ENCODE results near the gene RAB8A. TPM values are rescaled to one million over a fixed set of nuclear protein-coding genes. Genes with fewer than 3 reads are reported as not detected.

Gene RAB8A
- 10 to 100 TPM; 14.2 to 29.9 TPM for total RNA-seq

- TF ChIP-seq, protein P1, sequence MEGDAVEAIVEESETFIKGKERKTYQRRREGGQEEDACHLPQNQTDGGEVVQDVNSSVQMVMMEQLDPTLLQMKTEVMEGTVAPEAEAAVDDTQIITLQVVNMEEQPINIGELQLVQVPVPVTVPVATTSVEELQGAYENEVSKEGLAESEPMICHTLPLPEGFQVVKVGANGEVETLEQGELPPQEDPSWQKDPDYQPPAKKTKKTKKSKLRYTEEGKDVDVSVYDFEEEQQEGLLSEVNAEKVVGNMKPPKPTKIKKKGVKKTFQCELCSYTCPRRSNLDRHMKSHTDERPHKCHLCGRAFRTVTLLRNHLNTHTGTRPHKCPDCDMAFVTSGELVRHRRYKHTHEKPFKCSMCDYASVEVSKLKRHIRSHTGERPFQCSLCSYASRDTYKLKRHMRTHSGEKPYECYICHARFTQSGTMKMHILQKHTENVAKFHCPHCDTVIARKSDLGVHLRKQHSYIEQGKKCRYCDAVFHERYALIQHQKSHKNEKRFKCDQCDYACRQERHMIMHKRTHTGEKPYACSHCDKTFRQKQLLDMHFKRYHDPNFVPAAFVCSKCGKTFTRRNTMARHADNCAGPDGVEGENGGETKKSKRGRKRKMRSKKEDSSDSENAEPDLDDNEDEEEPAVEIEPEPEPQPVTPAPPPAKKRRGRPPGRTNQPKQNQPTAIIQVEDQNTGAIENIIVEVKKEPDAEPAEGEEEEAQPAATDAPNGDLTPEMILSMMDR (IDR thresholded peaks at IDR 0.05), result peak; percentile 91 to 97
- H3K36me3 ChIP-seq, result peaks cover 4% of the 10 kb centered on the region
- H3K27me3 ChIP-seq, result no peaks in the 10 kb centered on the region
- no peaks in the 10 kb centered on the region for H3K9me3 ChIP-seq
- DNase-seq (ENCODE audit: low spot score), result peak; percentile 99
- H3K27ac ChIP-seq, result peak within 1 kb of the TSS; percentile 93 to 95
- peaks cover 0 to 42% of the 10 kb centered on the region in 2 donors for H3K4me1 ChIP-seq
- H3K4me3 ChIP-seq, result peak within 1 kb of the TSS; percentile 96 to 97
These were observed at the start of gene RAB8A for GRCh38 chr19:16111160-16111908. RAB8A (plus strand) TSS chr19:16111889; CDS start chr19:16111902, 13 bp downstream.

- DNase-seq (ENCODE audit: low spot score), result no peak
These were observed 49.7 kb upstream of the RAB8A start for GRCh38 chr19:16061943-16062342.

GRCh38 chr19:16062789-16063188 lies 48.9 kb upstream of the RAB8A start:
- H3K4me3 ChIP-seq, result no peak overlapping the region
- no peaks in the 10 kb centered on the region for H3K36me3 ChIP-seq
- no peak overlapping the region for H3K27ac ChIP-seq
- H3K9me3 ChIP-seq, result peaks cover 0 to 11% of the 10 kb centered on the region in 2 donors
- TF ChIP-seq, protein P1 (IDR thresholded peaks at IDR 0.05), result peak; percentile 67 to 80
- no peak for DNase-seq (ENCODE audit: low spot score)
- H3K27me3 ChIP-seq, result no peaks in the 10 kb centered on the region
- H3K4me1 ChIP-seq, result peaks cover 0 to 5% of the 10 kb centered on the region in 2 donors

More at GRCh38 chr19:16061943-16062342, 49.7 kb upstream of the RAB8A start:
- H3K4me1 ChIP-seq, result no peaks in the 10 kb centered on the region
- H3K4me3 ChIP-seq, result no peak overlapping the region
- TF ChIP-seq, protein P1 (IDR thresholded peaks at IDR 0.05), result no peak
- H3K27ac ChIP-seq, result no peak overlapping the region
- H3K9me3 ChIP-seq, result peaks cover 0 to 14% of the 10 kb centered on the region in 2 donors
- H3K36me3 ChIP-seq, result no peaks in the 10 kb centered on the region
- no peaks in the 10 kb centered on the region for H3K27me3 ChIP-seq

DNA sequence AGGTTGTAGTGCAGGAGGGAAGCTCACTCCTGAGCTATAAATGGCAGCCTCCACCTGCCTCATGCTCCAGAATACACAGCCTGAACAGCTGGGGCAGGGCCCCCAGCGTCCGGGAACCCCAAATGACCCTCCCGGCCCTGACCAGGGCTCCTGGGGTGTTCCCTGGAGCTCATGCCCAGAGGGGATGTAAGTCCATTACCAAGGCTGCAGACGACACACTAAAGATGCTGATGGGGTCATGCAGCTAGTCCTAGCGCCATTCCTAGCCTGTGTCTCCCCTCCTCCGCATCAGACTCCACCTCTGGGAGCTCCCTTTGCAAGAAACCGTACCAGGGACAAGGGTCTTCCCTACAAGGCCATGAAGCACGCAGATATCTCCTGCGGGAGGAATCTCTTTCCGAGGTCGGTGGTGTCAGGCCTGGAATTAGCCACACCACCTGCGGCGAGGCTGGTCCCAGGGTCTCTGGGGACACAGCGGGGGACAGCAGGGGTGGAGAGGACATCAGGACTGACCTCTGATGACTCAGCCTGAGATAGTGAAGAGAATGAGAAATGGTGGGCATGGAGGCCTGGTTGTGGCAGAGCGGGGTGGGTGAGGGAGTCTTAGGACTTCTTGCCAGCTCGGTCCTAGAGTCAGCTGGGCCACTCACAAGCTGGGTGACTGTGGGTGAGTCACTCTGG lies 47.3 kb upstream of the RAB8A start:
- H3K9me3 ChIP-seq, result peaks cover 0 to 11% of the 10 kb centered on the region in 2 donors
- peaks cover 0 to 5% of the 10 kb centered on the region in 2 donors for H3K4me1 ChIP-seq

DNA sequence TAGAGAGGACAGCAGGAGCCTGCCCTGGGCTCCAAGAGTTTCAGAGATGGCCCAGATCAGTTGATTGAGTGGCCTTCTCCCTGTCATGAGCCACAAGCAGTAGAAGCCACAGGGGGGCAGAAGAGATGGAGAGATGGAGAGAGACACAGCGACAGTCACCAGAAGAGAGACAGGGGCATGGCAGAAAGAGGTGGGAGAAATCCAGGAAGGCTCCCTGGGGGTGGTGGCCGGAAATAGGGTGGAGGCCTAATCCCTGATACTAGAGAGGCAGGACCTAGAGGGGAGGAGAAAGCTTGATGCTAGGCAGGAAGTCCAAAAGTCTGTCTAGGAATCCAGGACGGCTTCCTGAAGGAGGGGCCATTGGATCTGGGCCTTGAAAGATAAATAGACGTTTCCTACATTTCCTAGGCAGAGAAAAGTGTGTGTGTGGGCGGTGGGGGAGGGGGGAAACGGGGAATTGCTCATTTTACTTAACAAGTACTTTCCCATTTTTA lies 45.0 kb upstream of the RAB8A start:
- TF ChIP-seq, protein P1 (IDR thresholded peaks at IDR 0.05), result peak in 1 of 2 donors; percentile 27
- peak overlapping the region; percentile 9 to 42 for H3K27ac ChIP-seq
- H3K9me3 ChIP-seq, result peaks cover 0 to 3% of the 10 kb centered on the region in 2 donors
- H3K4me3 ChIP-seq, result no peak overlapping the region
- peaks cover 0 to 20% of the 10 kb centered on the region in 2 donors for H3K4me1 ChIP-seq
- no peak for DNase-seq (ENCODE audit: low spot score)
- H3K36me3 ChIP-seq, result no peaks in the 10 kb centered on the region
- no peaks in the 10 kb centered on the region for H3K27me3 ChIP-seq

More for the DNA sequence above, 47.3 kb upstream of the RAB8A start:
- Histone ChIP-seq H3K4me3 (no peak overlapping the region), H3K27ac (no peak overlapping the region), H3K36me3 (no peaks in the 10 kb centered on the region), H3K27me3 (no peaks in the 10 kb centered on the region)
- no peak for DNase-seq (ENCODE audit: low spot score)
- TF ChIP-seq, protein P1 (IDR thresholded peaks at IDR 0.05), result no peak

Measured in right atrium auricular region (tissue), 2 donors.